HG03064 (cell line): ENCODE data around the gene KIF19.

Experiments used
- ATAC-seq: cut with Tn5 transposase; IDR thresholded peaks from one replicate; pipeline ENCODE4 v1.9.1; 2021; ENCODE audit warnings: low read depth; ENCODE audit not compliant: unreplicated experiment

KIF19 gene

DNA sequence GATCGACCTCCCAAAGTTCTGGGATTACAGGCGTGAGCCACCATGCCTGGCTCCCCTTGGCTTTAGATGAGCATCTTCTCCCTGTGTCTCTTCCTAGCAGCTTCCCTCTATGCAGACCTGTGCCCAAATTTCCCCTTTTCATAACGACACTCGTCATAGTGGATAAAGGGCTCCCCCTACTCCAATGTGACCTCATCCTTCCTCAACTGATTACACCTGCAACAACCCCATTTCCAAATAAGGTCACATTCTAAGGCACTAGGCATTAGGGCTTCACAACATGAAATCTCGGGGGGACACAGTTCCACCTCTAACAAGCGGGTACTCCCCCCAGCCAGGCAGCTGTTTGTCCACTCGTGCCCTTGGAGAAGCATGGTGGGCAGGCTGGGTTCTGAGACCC lies 10.3 kb downstream of the KIF19 start:
- no peak for ATAC-seq

GRCh38 chr17:74337834-74338500 lies 11.9 kb downstream of the KIF19 start:
- ATAC-seq = no peak

GRCh38 chr17:74339537-74340195 lies 13.6 kb downstream of the KIF19 start:
- no peak for ATAC-seq

- no peak for ATAC-seq
Observed at GRCh38 chr17:74340470-74341023, 14.5 kb downstream of the KIF19 start.

DNA sequence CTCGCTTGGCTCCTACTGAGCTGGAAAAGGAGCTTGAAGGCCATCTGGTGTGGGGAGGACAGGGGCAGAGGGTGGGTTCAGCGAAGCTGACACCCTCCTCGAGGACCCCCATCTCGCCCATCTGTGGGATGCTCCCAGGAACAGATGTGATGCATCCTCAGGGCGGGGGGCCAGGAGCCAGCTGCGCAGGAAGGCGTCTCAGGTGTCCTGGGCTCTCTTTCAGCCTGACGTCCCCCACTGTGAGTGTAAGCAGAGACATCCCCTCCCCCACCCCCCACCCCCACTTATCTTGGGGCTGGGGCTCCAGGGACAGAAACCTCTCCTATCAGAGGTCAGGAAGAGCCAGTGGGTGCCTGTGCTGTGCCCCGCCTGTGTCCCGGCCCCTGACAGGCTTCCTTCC lies 16.2 kb downstream of the KIF19 start:
- ATAC-seq = no peak

DNA sequence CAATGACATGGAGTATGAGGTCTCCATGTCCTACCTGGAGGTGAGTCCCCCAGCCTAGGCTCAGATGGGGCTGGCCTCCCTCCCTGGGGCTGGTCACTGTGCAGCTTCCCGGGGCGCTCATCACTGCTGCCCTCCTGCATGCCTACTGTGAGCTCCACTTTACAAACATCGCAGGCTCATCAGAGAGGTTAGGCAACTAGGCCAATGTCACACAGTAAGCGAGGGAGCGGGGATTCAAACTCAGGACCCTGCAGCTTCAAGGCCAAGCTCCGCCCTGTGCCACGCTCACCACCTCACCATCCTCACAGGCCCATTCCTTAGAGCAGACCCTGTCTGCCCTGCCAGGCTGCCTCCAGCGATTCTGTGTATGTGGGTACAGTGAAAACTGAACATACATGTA lies 17.1 kb downstream of the KIF19 start:
- no peak for ATAC-seq

DNA sequence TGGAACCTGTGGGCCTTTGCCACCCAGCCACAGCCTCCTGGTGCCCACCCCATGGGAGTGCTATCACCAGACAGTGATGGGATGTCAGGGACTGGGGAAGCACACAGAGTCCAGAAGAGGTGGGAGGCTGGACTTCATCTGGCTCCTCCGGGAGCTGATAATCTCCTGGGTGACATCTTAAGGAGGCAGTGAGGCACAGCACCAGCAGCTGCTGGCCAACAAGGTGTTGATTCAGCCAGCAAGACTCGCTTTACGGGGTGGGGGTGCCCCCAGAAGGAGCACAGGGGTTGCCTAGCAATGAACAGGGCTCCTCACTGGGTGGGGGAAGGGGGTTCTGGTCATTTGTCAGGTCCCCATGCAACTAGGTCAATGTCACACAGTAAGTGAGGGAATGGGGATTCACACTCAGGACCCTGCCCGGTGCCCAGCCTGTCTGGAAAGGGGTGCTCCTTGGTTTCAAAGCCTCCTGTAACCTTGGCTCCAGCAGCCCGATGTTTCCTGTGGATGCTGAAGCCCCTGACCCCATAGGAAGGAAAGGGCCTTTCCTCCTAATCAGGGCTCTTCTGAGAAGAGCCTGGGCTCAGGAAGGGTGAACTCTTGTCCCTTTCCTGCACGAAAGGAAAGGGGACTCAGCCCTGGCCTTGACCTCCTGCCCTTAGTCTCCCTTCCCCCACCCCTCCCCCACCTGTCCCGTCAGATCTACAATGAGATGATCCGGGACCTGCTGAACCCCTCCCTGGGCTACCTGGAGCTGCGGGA lies 17.7 kb downstream of the KIF19 start:
- ATAC-seq = no peak

DNA sequence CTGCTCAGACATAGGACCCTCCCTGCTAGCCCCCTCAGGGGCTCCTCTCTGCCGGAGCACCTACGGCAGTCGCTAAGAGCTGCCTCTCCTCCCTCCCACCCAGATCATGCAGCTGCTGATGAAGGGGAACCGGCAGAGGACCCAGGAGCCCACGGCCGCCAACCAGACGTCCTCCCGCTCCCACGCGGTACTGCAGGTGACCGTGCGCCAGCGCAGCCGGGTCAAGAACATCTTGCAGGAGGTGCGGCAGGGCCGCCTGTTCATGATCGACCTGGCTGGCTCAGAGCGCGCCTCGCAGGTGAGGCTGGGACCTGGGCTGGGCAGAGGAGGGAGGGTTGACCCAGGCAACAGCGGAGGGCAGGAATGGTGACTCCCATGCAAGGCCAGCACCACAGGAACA lies 18.6 kb downstream of the KIF19 start:
- ATAC-seq = no peak

DNA sequence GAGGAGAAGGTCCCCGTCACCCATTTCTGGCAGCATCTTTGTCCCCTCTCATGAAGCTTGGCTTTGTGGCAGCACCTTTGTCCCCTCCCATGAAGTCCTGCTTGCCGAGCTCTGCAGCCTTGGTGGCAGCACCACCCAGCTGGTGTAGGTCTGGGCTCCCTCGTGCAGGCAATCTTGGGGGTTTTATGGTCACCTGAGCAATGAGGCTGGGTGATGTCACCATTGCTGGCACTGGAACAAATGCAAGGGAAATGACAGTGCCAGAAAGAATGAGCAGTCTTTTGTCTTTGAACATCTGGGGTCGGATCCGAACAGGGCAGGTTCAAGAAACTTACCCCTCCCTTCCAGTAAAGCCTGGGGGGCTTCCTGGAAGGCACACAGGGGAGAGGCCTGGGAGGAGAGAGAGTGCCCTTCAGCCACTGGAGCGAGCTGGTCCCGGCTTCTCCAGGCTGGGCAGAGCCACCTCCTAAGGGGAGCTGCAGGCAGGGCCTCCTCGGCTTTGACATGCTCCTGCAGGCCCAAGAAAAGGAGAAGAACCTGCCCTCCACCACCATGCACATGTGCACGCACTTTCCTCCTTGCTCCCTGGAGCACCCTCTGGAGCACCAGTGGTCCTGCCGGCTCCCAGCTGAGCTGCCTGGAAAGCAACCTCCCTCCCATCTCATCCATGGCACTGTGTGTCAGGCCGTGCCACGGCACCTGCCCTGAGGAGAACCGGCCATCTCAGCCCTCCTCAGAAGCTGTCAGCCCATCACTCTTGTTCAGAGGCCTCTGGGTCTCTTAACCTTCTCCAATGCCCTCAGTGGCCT lies 19.6 kb downstream of the KIF19 start:
- no peak for ATAC-seq

- no peak for ATAC-seq
Observed at GRCh38 chr17:74347646-74348045, 21.6 kb downstream of the KIF19 start.

GRCh38 chr17:74349120-74349519 lies 23.1 kb downstream of the KIF19 start:
- ATAC-seq = no peak

- ATAC-seq = no peak
Observed at GRCh38 chr17:74350486-74350885, 24.5 kb downstream of the KIF19 start.

DNA sequence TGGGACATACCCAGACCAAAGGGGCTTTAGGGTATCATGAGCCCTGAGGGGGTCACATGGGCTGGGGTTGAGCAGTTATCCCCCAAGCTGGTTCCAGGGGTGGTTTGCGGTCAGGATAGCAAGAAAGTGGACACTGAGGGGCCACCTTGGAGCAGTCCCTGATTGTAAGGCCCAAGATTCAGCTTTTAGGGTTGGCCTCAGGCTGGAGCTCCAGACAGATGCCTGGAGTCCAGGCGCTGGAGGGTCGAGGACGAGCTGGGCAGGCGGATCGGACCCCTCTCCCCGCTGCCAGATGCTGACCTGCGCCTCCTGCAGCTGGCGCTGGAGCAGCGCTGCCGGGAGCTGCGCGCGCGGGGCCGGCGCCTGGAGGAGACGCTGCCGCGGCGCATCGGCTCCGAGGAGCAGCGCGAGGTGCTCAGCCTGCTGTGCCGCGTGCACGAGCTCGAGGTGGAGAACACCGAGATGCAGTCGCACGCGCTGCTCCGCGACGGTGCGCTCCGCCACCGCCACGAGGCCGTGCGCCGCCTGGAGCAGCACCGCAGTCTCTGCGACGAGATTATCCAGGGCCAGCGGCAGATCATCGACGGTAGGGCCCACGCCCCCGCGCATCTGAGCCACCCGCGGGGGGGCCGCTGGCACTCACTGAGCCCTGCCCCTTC lies 25.7 kb downstream of the KIF19 start:
- ATAC-seq = no peak

DNA sequence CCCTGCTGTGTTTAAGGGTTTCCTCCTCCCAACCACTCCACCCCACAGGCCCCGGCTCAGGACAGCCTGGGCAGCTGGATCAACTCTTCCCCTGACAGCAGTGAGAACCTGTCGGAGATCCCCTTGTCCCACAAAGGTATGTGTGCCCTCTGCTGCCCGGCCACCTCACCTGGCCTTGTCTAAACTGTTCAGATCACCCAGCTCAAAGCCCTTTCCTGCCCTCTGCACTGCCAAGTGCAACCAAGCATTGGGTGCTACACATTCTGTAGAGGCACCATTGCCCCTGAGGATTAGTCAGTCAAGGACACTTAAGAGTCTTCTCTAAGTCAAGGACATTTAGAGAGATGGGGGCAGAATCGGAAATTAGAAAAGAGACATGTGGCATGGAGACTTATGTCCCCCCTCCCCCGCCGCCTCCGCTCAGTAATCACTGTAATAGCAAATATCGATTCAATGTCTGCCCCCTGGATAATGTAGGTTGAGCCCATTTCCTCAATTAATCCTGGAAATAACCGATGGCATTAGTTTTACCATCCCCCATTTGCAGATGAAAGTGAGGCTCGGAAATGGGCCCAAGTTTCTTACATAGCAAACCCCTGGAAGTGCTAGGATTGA lies 27.5 kb downstream of the KIF19 start:
- ATAC-seq = no peak

DNA sequence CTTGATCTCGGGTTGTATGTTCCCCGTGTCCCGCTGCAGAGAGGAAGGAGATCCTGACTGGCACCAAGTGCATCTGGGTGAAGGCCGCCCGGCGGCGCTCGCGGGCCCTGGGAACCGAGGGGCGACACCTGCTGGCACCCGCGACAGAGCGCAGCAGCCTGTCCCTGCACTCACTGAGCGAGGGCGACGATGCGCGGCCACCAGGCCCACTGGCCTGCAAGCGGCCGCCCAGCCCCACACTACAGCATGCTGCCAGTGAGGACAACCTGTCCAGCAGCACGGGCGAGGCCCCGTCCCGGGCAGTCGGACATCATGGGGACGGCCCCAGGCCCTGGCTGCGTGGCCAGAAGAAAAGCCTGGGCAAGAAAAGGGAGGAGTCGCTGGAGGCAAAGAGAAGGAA lies 28.1 kb downstream of the KIF19 start:
- no peak for ATAC-seq

DNA sequence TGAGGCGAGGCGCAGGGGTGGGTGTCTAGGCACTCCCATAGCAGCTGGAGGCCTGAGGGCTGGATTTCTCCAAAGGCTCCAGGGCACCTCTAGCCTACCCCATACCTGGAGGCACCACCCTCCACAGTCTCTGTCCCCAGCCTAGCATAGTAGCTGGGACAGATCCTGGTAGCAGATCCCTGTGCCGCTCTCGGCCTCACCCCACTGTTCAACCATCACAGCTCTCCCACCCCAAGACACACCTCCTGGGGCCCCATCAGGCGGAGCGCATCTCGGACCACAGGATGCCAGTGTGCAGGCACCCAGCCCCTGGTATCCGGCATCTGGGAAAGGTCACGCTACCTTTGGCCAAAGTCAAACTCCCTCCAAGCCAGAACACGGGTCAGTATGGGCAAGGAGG lies 28.5 kb downstream of the KIF19 start:
- no peak for ATAC-seq

GRCh38 chr17:74355065-74355464 lies 29.0 kb downstream of the KIF19 start:
- ATAC-seq = no peak

GRCh38 chr17:74356646-74357465 lies 30.8 kb downstream of the KIF19 start:
- no peak for ATAC-seq

DNA sequence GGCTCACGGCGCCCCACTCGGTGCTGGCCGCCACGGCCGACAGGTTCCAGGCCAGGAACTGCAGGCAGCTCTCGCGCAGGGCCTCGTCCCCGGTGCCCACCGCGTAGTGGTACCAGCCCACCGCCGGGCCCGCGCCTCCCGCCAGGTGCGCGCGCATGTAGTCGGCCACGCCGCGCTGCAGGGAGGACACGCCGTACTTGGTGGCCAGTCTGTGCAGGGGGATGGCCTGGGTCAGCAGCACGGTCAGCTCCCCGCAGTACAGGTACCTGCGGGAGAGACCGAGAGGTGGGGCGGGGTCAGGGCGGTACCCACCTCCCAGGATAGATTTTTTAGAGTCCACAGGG lies 31.4 kb downstream of the KIF19 start:
- no peak for ATAC-seq
